ENCODE data around the gene CAPN8. TPM values are rescaled to one million over a fixed set of nuclear protein-coding genes. Genes with fewer than 3 reads are reported as not detected.

The CAPN8 gene
- total and polyA plus RNA-seq, 2 donors (not counting 1 experiment from before 2014, with no cell fraction given): 0.37 to 0.52 TPM

GRCh38 chr1:223494926-223495645 lies 170.4 kb downstream of the CAPN8 start:
- Mint-ChIP-seq H3K27ac (no peak overlapping the region), H3K9me3 (ENCODE audit: insufficient read depth) (no peaks in the 10 kb centered on the region), H3K27me3 (peaks cover 5% of the 10 kb centered on the region), H3K4me1 (peaks cover 3% of the 10 kb centered on the region), H3K4me3 (no peak overlapping the region)
- peaks cover 0 to 2% (median 0%) of the 10 kb centered on the region in 3 donors for H3K9me3 ChIP-seq (ENCODE audit: control extremely low read depth in 1 of 3, control insufficient read depth in 2 of 3, insufficient read depth in 1 of 3, low read length in 2 of 3)
- TF ChIP-seq EZH2 (IDR thresholded peaks at IDR 0.05; ENCODE audit: borderline replicate concordance, insufficient read depth, low read depth, low read length, poor library complexity, severe bottlenecking): no peak
- no peak for TF ChIP-seq CTCF (IDR thresholded peaks at IDR 0.05)
- H3K4me2 ChIP-seq (replicated peaks; ENCODE audit: low read depth, low read length, poor library complexity, severe bottlenecking): no peak overlapping the region
- CTCF ChIA-PET: no interaction called here
- H3K36me3 ChIP-seq (replicated peaks in 1 of 2; ENCODE audit: control extremely low read depth in 1 of 2, control insufficient read depth in 1 of 2, extremely low read depth in 1 of 2, insufficient read depth in 2 of 2, low read length in 1 of 2): no peaks in the 10 kb centered on the region
- no peaks in the 10 kb centered on the region for H3K27me3 ChIP-seq (replicated peaks in 1 of 4; ENCODE audit: control extremely low read depth in 1 of 4, control insufficient read depth in 3 of 4, insufficient read depth in 4 of 4, low read length in 3 of 4)
- no peaks in the 10 kb centered on the region for H3K4me1 ChIP-seq (ENCODE audit: control insufficient read depth in 2 of 2, insufficient read depth in 2 of 2, low read length in 2 of 2)
- no peak overlapping the region for H2AFZ ChIP-seq (ENCODE audit: insufficient read depth, low read depth, low read length, poor library complexity, severe bottlenecking)
- no peak for DNase-seq
- WGBS (ENCODE audit: insufficient coverage): 84% methylated on average over 10 of the region's 11 CpGs
- intact Hi-C loops (cut with micrococcal nuclease): no loop called here
- POLR2A ChIA-PET: no interaction called here
- H3K4me3 ChIP-seq (ENCODE audit: control extremely low read depth in 1 of 5, extremely low read depth in 1 of 5, insufficient read depth in 1 of 5, low read depth in 2 of 5, low read length in 4 of 5): no peak overlapping the region
- no peaks in the 10 kb centered on the region for H3K79me2 ChIP-seq (ENCODE audit: control insufficient read depth, insufficient read depth, low read length)
- no peak for ATAC-seq (ENCODE audit: low read depth)
- no peak overlapping the region for H3K27ac ChIP-seq (ENCODE audit: low read length in 2 of 2)
- H3K9ac ChIP-seq (ENCODE audit: low read length): no peak overlapping the region
- H4K20me1 ChIP-seq (ENCODE audit: control insufficient read depth, insufficient read depth, low read length, poor library complexity, severe bottlenecking): no peaks in the 10 kb centered on the region

GRCh38 chr1:223492044-223492443 lies 173.5 kb downstream of the CAPN8 start:
- Histone ChIP-seq H3K4me2 (replicated peaks; ENCODE audit: low read depth, low read length, poor library complexity, severe bottlenecking) (no peak overlapping the region), H3K9me3 (ENCODE audit: control extremely low read depth in 1 of 3, control insufficient read depth in 2 of 3, insufficient read depth in 1 of 3, low read length in 2 of 3) (peaks cover 0 to 4% (median 0%) of the 10 kb centered on the region in 3 donors), H3K9ac (ENCODE audit: low read length) (no peak overlapping the region), H3K36me3 (replicated peaks in 1 of 2; ENCODE audit: control extremely low read depth in 1 of 2, control insufficient read depth in 1 of 2, extremely low read depth in 1 of 2, insufficient read depth in 2 of 2, low read length in 1 of 2) (no peaks in the 10 kb centered on the region), H4K20me1 (ENCODE audit: control insufficient read depth, insufficient read depth, low read length, poor library complexity, severe bottlenecking) (no peaks in the 10 kb centered on the region), H3K4me3 (ENCODE audit: control extremely low read depth in 1 of 5, extremely low read depth in 1 of 5, insufficient read depth in 1 of 5, low read depth in 2 of 5, low read length in 4 of 5) (no peak overlapping the region), H3K27me3 (replicated peaks in 1 of 4; ENCODE audit: control extremely low read depth in 1 of 4, control insufficient read depth in 3 of 4, insufficient read depth in 4 of 4, low read length in 3 of 4) (no peaks in the 10 kb centered on the region), H3K4me1 (ENCODE audit: control insufficient read depth in 2 of 2, insufficient read depth in 2 of 2, low read length in 2 of 2) (no peaks in the 10 kb centered on the region), H2AFZ (ENCODE audit: insufficient read depth, low read depth, low read length, poor library complexity, severe bottlenecking) (no peak overlapping the region), H3K79me2 (ENCODE audit: control insufficient read depth, insufficient read depth, low read length) (no peaks in the 10 kb centered on the region), H3K27ac (ENCODE audit: low read length in 2 of 2) (no peak overlapping the region)
- ChIA-PET POLR2A (no interaction called here), CTCF (no interaction called here)
- intact Hi-C loops (cut with micrococcal nuclease): no loop called here
- WGBS (ENCODE audit: insufficient coverage): 90% methylated on average over 4 of the region's 7 CpGs
- DNase-seq (no peak), ATAC-seq (ENCODE audit: low read depth) (no peak)
- H3K4me3 Mint-ChIP-seq: no peak overlapping the region
- no peaks in the 10 kb centered on the region for H3K9me3 Mint-ChIP-seq (ENCODE audit: insufficient read depth)
- no peak for TF ChIP-seq EZH2 (IDR thresholded peaks at IDR 0.05; ENCODE audit: borderline replicate concordance, insufficient read depth, low read depth, low read length, poor library complexity, severe bottlenecking)
- TF ChIP-seq CTCF (IDR thresholded peaks at IDR 0.05): no peak
- peaks cover 4% of the 10 kb centered on the region for H3K27me3 Mint-ChIP-seq
- peaks cover 3% of the 10 kb centered on the region for H3K4me1 Mint-ChIP-seq
- H3K27ac Mint-ChIP-seq: no peak overlapping the region

Data from B cell (primary cell).